Lower lobe of right lung (tissue), 2 donors: ENCODE results near the gene GLMN. TPM values are rescaled to one million over a fixed set of nuclear protein-coding genes. Genes with fewer than 3 reads are reported as not detected.

Experiments used
- ATAC-seq, 2 donors: fragments of 200-7000 bp; cut with Tn5 transposase; one replicate each; pipeline ENCODE4 v1.9.1; 2020 to 2022; ENCODE audit warnings: mild to moderate bottlenecking in 2 of 2, moderate library complexity in 2 of 2
- DNase-seq: peaks from one replicate; pipeline ENCODE4 v3.0.0-alpha.2; 2020
- H3K27ac ChIP-seq: fragments of 200-600 bp; one replicate; pipeline ENCODE4 v1.8.0; 2022
- H3K27me3 ChIP-seq: fragments of 200-600 bp; one replicate; pipeline ENCODE4 v1.8.0; 2022; ENCODE audit warnings: low read depth
- H3K36me3 ChIP-seq: fragments of 200-600 bp; one replicate; pipeline ENCODE4 v1.8.0; 2022; ENCODE audit warnings: mild to moderate bottlenecking
- H3K4me1 ChIP-seq: fragments of 200-600 bp; one replicate; pipeline ENCODE4 v1.8.0; 2022
- H3K4me3 ChIP-seq: fragments of 200-600 bp; one replicate; pipeline ENCODE4 v1.8.0; 2022; ENCODE audit warnings: mild to moderate bottlenecking
- H3K9me3 ChIP-seq: fragments of 200-600 bp; one replicate; pipeline ENCODE4 v1.8.0; 2022
- CTCF ChIP-seq: fragments of 200-600 bp; IDR thresholded peaks from one replicate; pipeline ENCODE4 v1.8.0; 2022; ENCODE audit warnings: antibody characterized with exemption, mild to moderate bottlenecking
- intact Hi-C: fragments of 100-400 bp; cut with DNase I; formaldehyde crosslinking; loops from one replicate; pipeline ENCODE4 v1.11.0; 2022
- long read RNA-seq: library from polyadenylated mRNA; unstranded; transcript quantifications from one replicate; pipeline ENCODE4 v2.0.0, GENCODE V29; 2021
- total RNA-seq: library from RNA; stranded (reverse); fragmentation: NEBNext Ultra II Directional; extraction: Animal tissue kit (Norgen Biotek cat#: 25700); gene quantifications from one replicate; pipeline ENCODE4 v1.2.1, GENCODE V29; 2021
- donor health status: DM: no; HTN: yes; CAD: no; lungs with severe emphysema.

The GLMN gene, protein sequence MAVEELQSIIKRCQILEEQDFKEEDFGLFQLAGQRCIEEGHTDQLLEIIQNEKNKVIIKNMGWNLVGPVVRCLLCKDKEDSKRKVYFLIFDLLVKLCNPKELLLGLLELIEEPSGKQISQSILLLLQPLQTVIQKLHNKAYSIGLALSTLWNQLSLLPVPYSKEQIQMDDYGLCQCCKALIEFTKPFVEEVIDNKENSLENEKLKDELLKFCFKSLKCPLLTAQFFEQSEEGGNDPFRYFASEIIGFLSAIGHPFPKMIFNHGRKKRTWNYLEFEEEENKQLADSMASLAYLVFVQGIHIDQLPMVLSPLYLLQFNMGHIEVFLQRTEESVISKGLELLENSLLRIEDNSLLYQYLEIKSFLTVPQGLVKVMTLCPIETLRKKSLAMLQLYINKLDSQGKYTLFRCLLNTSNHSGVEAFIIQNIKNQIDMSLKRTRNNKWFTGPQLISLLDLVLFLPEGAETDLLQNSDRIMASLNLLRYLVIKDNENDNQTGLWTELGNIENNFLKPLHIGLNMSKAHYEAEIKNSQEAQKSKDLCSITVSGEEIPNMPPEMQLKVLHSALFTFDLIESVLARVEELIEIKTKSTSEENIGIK
- total RNA-seq, result 6.5 TPM
- long read RNA-seq, transcript GLMN-201 (19 exons, 1,995 nt), result major isoform, 7 of 16 reads
- long read RNA-seq, partial matches to known transcripts, result 1 of 16 reads
- long read RNA-seq, other reads (novel, unspliced or antisense), result 8 of 16 reads

GRCh38 chr1:92298573-92299476 lies at the start of gene GLMN, which contains the start of gene RPAP2:
Gene GLMN (minus strand): TSS chr1:92298987. CDS start chr1:92297999, 988 bp downstream.
Gene RPAP2 (plus strand): TSS chr1:92299059. CDS start chr1:92299074, 15 bp downstream.
- no peak for TF ChIP-seq CTCF
- intact Hi-C loops, result no loop called here
- H3K27ac ChIP-seq, result peak within 1 kb of the TSS; percentile 88
- peaks cover 21% of the 10 kb centered on the region for H3K4me1 ChIP-seq
- H3K9me3 ChIP-seq, result no peaks in the 10 kb centered on the region
- ATAC-seq (peak; percentile 100), DNase-seq (peak; percentile 90)
- H3K36me3 ChIP-seq, result peaks cover 23% of the 10 kb centered on the region
- H3K27me3 ChIP-seq, result no peaks in the 10 kb centered on the region
- H3K4me3 ChIP-seq, result peak within 1 kb of the TSS; percentile 77

GRCh38 chr1:92346866-92347640 lies 48.3 kb upstream of the GLMN start:
- Histone ChIP-seq H3K4me3 (no peak overlapping the region), H3K27ac (no peak overlapping the region), H3K36me3 (peaks cover 40% of the 10 kb centered on the region), H3K9me3 (no peaks in the 10 kb centered on the region), H3K4me1 (no peaks in the 10 kb centered on the region), H3K27me3 (no peaks in the 10 kb centered on the region)
- DNase-seq (no peak), ATAC-seq (no peak)
- no peak for TF ChIP-seq CTCF
- intact Hi-C loops, result no loop called here

DNA sequence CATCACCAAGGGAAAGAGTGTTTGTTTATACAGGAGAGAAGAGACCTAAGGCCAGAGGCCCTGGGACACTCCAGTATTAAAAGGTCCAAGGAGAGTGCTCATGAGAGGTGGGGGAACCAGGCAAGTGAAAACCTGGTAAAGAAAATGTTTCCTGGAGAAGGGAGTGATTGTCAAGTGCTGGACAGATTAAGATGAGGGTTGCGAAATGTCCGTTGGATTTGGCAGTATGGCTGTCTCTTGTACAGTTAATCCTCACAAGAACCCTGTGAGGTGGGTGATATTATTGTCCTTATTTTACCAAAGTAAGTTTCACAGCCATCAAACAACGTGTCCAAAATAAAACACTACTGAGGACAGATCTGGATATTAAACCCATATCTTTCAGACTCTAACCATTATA lies 44.3 kb upstream of the GLMN start:
- no peak overlapping the region for H3K4me3 ChIP-seq
- no peak for DNase-seq
- TF ChIP-seq CTCF, result no peak
- H3K4me1 ChIP-seq, result no peaks in the 10 kb centered on the region
- H3K9me3 ChIP-seq, result no peaks in the 10 kb centered on the region
- ATAC-seq, result no peak
- H3K27me3 ChIP-seq, result no peaks in the 10 kb centered on the region
- H3K36me3 ChIP-seq, result peaks cover 41% of the 10 kb centered on the region
- intact Hi-C loops, result no loop called here
- H3K27ac ChIP-seq, result no peak overlapping the region

- ATAC-seq (no peak), DNase-seq (no peak)
- Histone ChIP-seq H3K27me3 (no peaks in the 10 kb centered on the region), H3K36me3 (peaks cover 35% of the 10 kb centered on the region), H3K9me3 (no peaks in the 10 kb centered on the region), H3K27ac (no peak overlapping the region), H3K4me3 (no peak overlapping the region), H3K4me1 (no peaks in the 10 kb centered on the region)
- TF ChIP-seq CTCF, result no peak
- intact Hi-C loops, result no loop called here
Measured at GRCh38 chr1:92342401-92342800, 43.6 kb upstream of the GLMN start.
